GM21381 (cell line): ENCODE results near the gene TNP2.
"Not testable (repeated sequence)": the region's sequence is repeated elsewhere in the genome, so short reads cannot be mapped to it uniquely, and the experiment has no call there.

ENCODE experiments used
- ATAC-seq: cut with Tn5 transposase; IDR thresholded peaks from one replicate; pipeline ENCODE4 v1.9.1; 2021; ENCODE audit warnings: mild to moderate bottlenecking, moderate library complexity; ENCODE audit not compliant: unreplicated experiment

TNP2 gene

GRCh38 chr16:11225677-11226549 is 43.2 kb downstream of the TNP2 start:
- no peak for ATAC-seq

- peak; percentile 80 for ATAC-seq
Measured at GRCh38 chr16:11224894-11225676, 44.0 kb downstream of the TNP2 start.

GRCh38 chr16:11224096-11224893 is 44.8 kb downstream of the TNP2 start:
- peak; percentile 42 for ATAC-seq

GRCh38 chr16:11220507-11220906 is 48.6 kb downstream of the TNP2 start:
- ATAC-seq, result not testable (repeated sequence)

- ATAC-seq, result no peak
Measured at GRCh38 chr16:11219178-11219577, 49.9 kb downstream of the TNP2 start.

- ATAC-seq, result no peak
Measured at GRCh38 chr16:11218604-11218962, 50.5 kb downstream of the TNP2 start.
